Heart right ventricle (tissue), 16 donors: ENCODE measurements around the gene CRELD2. TPM values are rescaled to one million over a fixed set of nuclear protein-coding genes. Genes with fewer than 3 reads are reported as not detected.
A peak's percentile ranks its signal among the peaks of the same experiment; 100 is the strongest.

ENCODE experiments used
- ATAC-seq, 8 donors: fragments of 200-7000 bp; cut with Tn5 transposase; one replicate each; pipeline ENCODE4 v1.9.1; 2020; ENCODE audit warnings: mild to moderate bottlenecking in 8 of 8, moderate library complexity in 8 of 8, moderate number of reproducible peaks in 1 of 8
- DNase-seq, 2 donors: peaks; one replicate each; pipeline ENCODE4 v3.0.0-alpha.2; 2020
- H3K27ac ChIP-seq, 10 donors: fragments of 200-600 bp; sonication (generic) in 2 of 10; one replicate each; pipeline versions ENCODE4 v1.5.0 to v1.8.0; 2020 to 2022; ENCODE audit warnings: mild to moderate bottlenecking in 3 of 10
- H3K27me3 ChIP-seq, 7 donors: fragments of 200-600 bp; one replicate each; pipeline ENCODE4 v1.8.0; 2021 to 2022; ENCODE audit warnings: mild to moderate bottlenecking in 2 of 7
- H3K36me3 ChIP-seq, 9 donors: fragments of 200-600 bp; sonication (generic) in 1 of 9; one replicate each; pipeline versions ENCODE4 v1.5.0 to v1.8.0; 2020 to 2022; ENCODE audit warnings: mild to moderate bottlenecking in 2 of 9
- H3K4me1 ChIP-seq, 9 donors: fragments of 200-600 bp; sonication (generic) in 1 of 9; one replicate each; pipeline versions ENCODE4 v1.5.0 to v1.8.0; 2020 to 2022; ENCODE audit warnings: mild to moderate bottlenecking in 4 of 9
- H3K4me3 ChIP-seq, 10 donors: fragments of 200-600 bp; sonication (generic) in 2 of 10; one replicate each; pipeline versions ENCODE4 v1.5.0 to v1.8.0; 2020 to 2022; ENCODE audit warnings: mild to moderate bottlenecking in 7 of 10, moderate library complexity in 2 of 10
- H3K9me3 ChIP-seq, 11 donors: fragments of 200-600 bp in 10 of 11; sonication (generic) in 2 of 11; one replicate each; pipeline versions ENCODE4 v1.5.0 to v1.8.0; 2013 to 2022; ENCODE audit warnings: mild to moderate bottlenecking in 2 of 11, control low read depth in 1 of 11, moderate library complexity in 1 of 11
- CTCF ChIP-seq, 9 donors: fragments of 200-600 bp; sonication (generic) in 2 of 9; IDR thresholded peaks; one replicate each; pipeline versions ENCODE4 v1.5.0 to v1.8.0; 2021 to 2022; ENCODE audit warnings: antibody characterized with exemption in 9 of 9, mild to moderate bottlenecking in 5 of 9, moderate library complexity in 1 of 9
- WGBS, 2 donors: extraction: QIAGEN DNeasy Blood & Tissue Kit; methylation state at CpG; one replicate each; pipeline ENCODE4 v1.1.7; 2013; ENCODE audit warnings: inconsistent platforms in 1 of 2; 5-methylcytosine and 5-hydroxymethylcytosine counted together
- intact Hi-C, 10 donors: fragments of 100-400 bp; cut with DNase I; formaldehyde crosslinking; loops; one replicate each; pipeline versions ENCODE4 v1.11.1 to v1.14.2; 2022
- polyA plus RNA-seq, 2 donors: library from polyadenylated mRNA; stranded (reverse); fragments of 200-250 nt; gene quantifications; one replicate each; pipeline ENCODE4 v1.2.3, GENCODE V29; 2013
- total RNA-seq, 10 donors: library from RNA; stranded (reverse); fragmentation: NEBNext Ultra II Directional in 3 of 10; extraction: Animal tissue kit (Norgen Biotek cat#: 25700) in 3 of 10; gene quantifications; one replicate each; pipeline versions ENCODE4 v1.2.1 to v1.2.4, GENCODE V29; 2021 to 2023
- donor health status: Arrhythmogenic right ventricular cardiomyopathy.
- donor health status: ischemic (EF 13 %, LVEDD 7.1; RV severe dilation, severe dysfunction).
- donor health status: healthy with polysubstance abuse.
- donor health status: DM: no; HTN: yes; CAD: no.
- donor health status: DM: no; HTN: no; CAD: no.
- donor health status: ischemic (EF 25% LVEDD 6.9; RV normal size, moderate dysfunction).
- donor health status: ischemic (EF 25% LVEDD 5.7; RV mildly dilated, moderate dysfunction).
- donor health status: healthy.
- donor health status: DM: yes; HTN: yes; CAD: no.
- donor health status: Ischemic cardiomyopathy.
- donor health status: ischemic (EF 35%, LVEDD 5.7; RV mildly dilated, moderate dysfunction).
- donor health status: nonischemic (EF 11% LVEDD 7.7; RV severe dilation, severe dysfunction).
- donor health status: DM: yes; HTN: yes; CAD: no.
- donor health status: PGD.
- donor health status: ischemic (EF 29% LVEDD 5.4; RV normal size, mild dysfunction).
- donor health status: nonischemic (EF 23%, LVEDD 6.1; RV moderate dilation, normal function).

Gene CRELD2
- total and polyA plus RNA-seq, 12 donors = 11.0 to 90.0 (median 19.2) TPM

- DNase-seq = peak; percentile 18 to 32
- no peaks in the 10 kb centered on the region for H3K9me3 ChIP-seq
- H3K4me1 ChIP-seq = peaks cover 51 to 75% (median 70%) of the 10 kb centered on the region in 9 donors
- 43 to 56% methylated on average over 63 of the region's 63 CpGs for WGBS, 2 donors
- intact Hi-C loops = no loop called here
- peak overlapping the region; percentile 82 to 97 (median 89) for H3K4me3 ChIP-seq
- H3K36me3 ChIP-seq = peaks cover 0 to 45% (median 17%) of the 10 kb centered on the region in 9 donors
- no peaks in the 10 kb centered on the region for H3K27me3 ChIP-seq
- peak in 2 of 8 donors; percentile 1 for ATAC-seq
- TF ChIP-seq CTCF (IDR thresholded peaks at IDR 0.05) = no peak
- peak overlapping the region; percentile 55 to 99 (median 96) for H3K27ac ChIP-seq
These were observed 44.6 kb downstream of the CRELD2 start for GRCh38 chr22:49962751-49963646.

- peak overlapping the region in 9 of 10 donors; percentile 71 to 99 (median 98) for H3K27ac ChIP-seq
- 53 to 62% methylated on average over 6 of the region's 6 CpGs for WGBS, 2 donors
- peak in 1 of 2 donors; percentile 15 for DNase-seq
- H3K4me1 ChIP-seq = peaks cover 51 to 78% (median 75%) of the 10 kb centered on the region in 9 donors
- H3K27me3 ChIP-seq = no peaks in the 10 kb centered on the region
- TF ChIP-seq CTCF (IDR thresholded peaks at IDR 0.05) = no peak
- peaks cover 0 to 45% (median 17%) of the 10 kb centered on the region in 9 donors for H3K36me3 ChIP-seq
- ATAC-seq = no peak
- peak overlapping the region in 9 of 10 donors; percentile 82 to 97 (median 88) for H3K4me3 ChIP-seq
- intact Hi-C loops = no loop called here
- H3K9me3 ChIP-seq = no peaks in the 10 kb centered on the region
These were observed 45.2 kb downstream of the CRELD2 start for GRCh38 chr22:49963647-49964026.

- 43 to 53% methylated on average over 19 of the region's 19 CpGs for WGBS, 2 donors
- intact Hi-C loops = loop anchor here in 1 of 10 donors (5.0 kb wide), 1 partner anchor 32 kb away; no protein-coding TSS in a partner anchor
- Histone ChIP-seq H3K27ac (peak overlapping the region in 9 of 10 donors; percentile 49 to 99 (median 98)), H3K36me3 (peaks cover 0 to 45% (median 17%) of the 10 kb centered on the region in 9 donors), H3K4me3 (peak overlapping the region in 8 of 10 donors; percentile 82 to 97 (median 92)), H3K9me3 (no peaks in the 10 kb centered on the region), H3K27me3 (no peaks in the 10 kb centered on the region), H3K4me1 (peaks cover 49 to 78% (median 70%) of the 10 kb centered on the region in 9 donors)
- no peak for TF ChIP-seq CTCF (IDR thresholded peaks at IDR 0.05)
- DNase-seq (peak; percentile 9 to 17), ATAC-seq (no peak)
These were observed 46.0 kb downstream of the CRELD2 start for GRCh38 chr22:49964136-49965090.
